ENCODE data around the gene GPR4. TPM values are rescaled to one million over a fixed set of nuclear protein-coding genes. Genes with fewer than 3 reads are reported as not detected.
A peak's percentile ranks its signal among the peaks of the same experiment; 100 is the strongest.

Gene GPR4
- not detected for polyA plus RNA-seq (2012; ENCODE audit: missing spikeins)

- DNase-seq (ENCODE audit: insufficient read length), result no peak
- FAIRE-seq, result peak; percentile 42
- TF ChIP-seq POLR2A (IDR thresholded peaks at IDR 0.05; ENCODE audit: low read depth, low read length) (no peak), TAF1 (IDR thresholded peaks at IDR 0.05; ENCODE audit: borderline replicate concordance, low read depth, low read length) (no peak), POLR2AphosphoS5 (IDR thresholded peaks at IDR 0.05; ENCODE audit: low read depth, low read length) (no peak)
These were observed at the start of gene GPR4 for GRCh38 chr19:45601524-45602374. GPR4 (minus strand) TSS chr19:45602212; CDS start chr19:45591866, 10,346 bp downstream.

- FAIRE-seq, result no peak
- TF ChIP-seq POLR2AphosphoS5 (IDR thresholded peaks at IDR 0.05; ENCODE audit: low read depth, low read length) (no peak), TAF1 (IDR thresholded peaks at IDR 0.05; ENCODE audit: borderline replicate concordance, low read depth, low read length) (no peak), POLR2A (IDR thresholded peaks at IDR 0.05; ENCODE audit: low read depth, low read length) (no peak)
- DNase-seq (ENCODE audit: insufficient read length), result no peak
These were observed 48.7 kb upstream of the GPR4 start for GRCh38 chr19:45650722-45651121.

- TF ChIP-seq POLR2AphosphoS5 (IDR thresholded peaks at IDR 0.05; ENCODE audit: low read depth, low read length) (no peak), TAF1 (IDR thresholded peaks at IDR 0.05; ENCODE audit: borderline replicate concordance, low read depth, low read length) (no peak)
- DNase-seq (ENCODE audit: insufficient read length), result no peak
- FAIRE-seq, result no peak
These were observed 44.3 kb upstream of the GPR4 start for GRCh38 chr19:45646345-45646698.

- peak; percentile 91 for DNase-seq (ENCODE audit: insufficient read length)
- TF ChIP-seq POLR2A (IDR thresholded peaks at IDR 0.05; ENCODE audit: low read depth, low read length) (no peak), POLR2AphosphoS5 (IDR thresholded peaks at IDR 0.05; ENCODE audit: low read depth, low read length) (no peak), TAF1 (IDR thresholded peaks at IDR 0.05; ENCODE audit: borderline replicate concordance, low read depth, low read length) (no peak)
- FAIRE-seq, result peak; percentile 84
These were observed 43.8 kb upstream of the GPR4 start for GRCh38 chr19:45645631-45646344.

- FAIRE-seq (no peak), DNase-seq (ENCODE audit: insufficient read length) (no peak)
- TF ChIP-seq POLR2A (IDR thresholded peaks at IDR 0.05; ENCODE audit: low read depth, low read length), result no peak
- TF ChIP-seq TAF1 (IDR thresholded peaks at IDR 0.05; ENCODE audit: borderline replicate concordance, low read depth, low read length), result no peak
- no peak for TF ChIP-seq POLR2AphosphoS5 (IDR thresholded peaks at IDR 0.05; ENCODE audit: low read depth, low read length)
These were observed 43.1 kb upstream of the GPR4 start for GRCh38 chr19:45645068-45645630.

GRCh38 chr19:45643927-45644771 lies 42.1 kb upstream of the GPR4 start:
- FAIRE-seq (no peak), DNase-seq (ENCODE audit: insufficient read length) (no peak)
- TF ChIP-seq POLR2AphosphoS5 (IDR thresholded peaks at IDR 0.05; ENCODE audit: low read depth, low read length) (no peak), POLR2A (IDR thresholded peaks at IDR 0.05; ENCODE audit: low read depth, low read length) (no peak), TAF1 (IDR thresholded peaks at IDR 0.05; ENCODE audit: borderline replicate concordance, low read depth, low read length) (no peak)

- TF ChIP-seq POLR2AphosphoS5 (IDR thresholded peaks at IDR 0.05; ENCODE audit: low read depth, low read length) (no peak), TAF1 (IDR thresholded peaks at IDR 0.05; ENCODE audit: borderline replicate concordance, low read depth, low read length) (no peak), POLR2A (IDR thresholded peaks at IDR 0.05; ENCODE audit: low read depth, low read length) (no peak)
- DNase-seq (ENCODE audit: insufficient read length) (peak; percentile 80), FAIRE-seq (peak; percentile 85)
These were observed 41.3 kb upstream of the GPR4 start for GRCh38 chr19:45643024-45643926.

GRCh38 chr19:45641274-45642105 lies 39.5 kb upstream of the GPR4 start:
- peak; percentile 95 for FAIRE-seq
- peak; percentile 83 for DNase-seq (ENCODE audit: insufficient read length)
- TF ChIP-seq TAF1 (IDR thresholded peaks at IDR 0.05; ENCODE audit: borderline replicate concordance, low read depth, low read length) (no peak), POLR2A (IDR thresholded peaks at IDR 0.05; ENCODE audit: low read depth, low read length) (no peak), POLR2AphosphoS5 (IDR thresholded peaks at IDR 0.05; ENCODE audit: low read depth, low read length) (no peak)

- FAIRE-seq (no peak), DNase-seq (ENCODE audit: insufficient read length) (no peak)
- TF ChIP-seq TAF1 (IDR thresholded peaks at IDR 0.05; ENCODE audit: borderline replicate concordance, low read depth, low read length), result no peak
- TF ChIP-seq POLR2A (IDR thresholded peaks at IDR 0.05; ENCODE audit: low read depth, low read length), result no peak
- TF ChIP-seq POLR2AphosphoS5 (IDR thresholded peaks at IDR 0.05; ENCODE audit: low read depth, low read length), result no peak
These were observed 38.8 kb upstream of the GPR4 start for GRCh38 chr19:45640849-45641273.

All from GM12892 (cell line).